ENCODE measurements around the gene MED19.
"Not testable (repeated sequence)": the region's sequence is repeated elsewhere in the genome, so short reads cannot be mapped to it uniquely, and the experiment has no call there.

MED19 gene

GRCh38 chr11:57711414-57712255, at the start of gene MED19:
Gene MED19 (minus strand): TSS chr11:57712215. CDS start chr11:57712179, 36 bp downstream.
- no peak for FAIRE-seq
- DNase-seq (ENCODE audit: low spot score), result peak; percentile 79

GRCh38 chr11:57758174-57758573, 46.2 kb upstream of the MED19 start:
- FAIRE-seq (no peak), DNase-seq (ENCODE audit: low spot score) (no peak)

- no peak for DNase-seq (ENCODE audit: low spot score)
- no peak for FAIRE-seq
Measured at GRCh38 chr11:57752954-57753353, 40.9 kb upstream of the MED19 start.

- FAIRE-seq (no peak), DNase-seq (ENCODE audit: low spot score) (no peak)
Measured at GRCh38 chr11:57751676-57752253, 39.8 kb upstream of the MED19 start, which contains the start of gene BTBD18. Gene BTBD18 (minus strand): TSS chr11:57751819. CDS start chr11:57751188, 631 bp downstream.

- DNase-seq (ENCODE audit: low spot score) (no peak), FAIRE-seq (no peak)
Measured at GRCh38 chr11:57751176-57751575, 39.2 kb upstream of the MED19 start.

- DNase-seq (ENCODE audit: low spot score), result no peak
- FAIRE-seq, result no peak
Measured at GRCh38 chr11:57746920-57747319, 34.9 kb upstream of the MED19 start.

- DNase-seq (ENCODE audit: low spot score) (no peak), FAIRE-seq (no peak)
Measured at GRCh38 chr11:57745206-57745605, 33.2 kb upstream of the MED19 start.

- FAIRE-seq (no peak), DNase-seq (ENCODE audit: low spot score) (no peak)
Measured at GRCh38 chr11:57744357-57744756, 32.3 kb upstream of the MED19 start.

GRCh38 chr11:57742087-57742452, 30.1 kb upstream of the MED19 start:
- DNase-seq (ENCODE audit: low spot score) (no peak), FAIRE-seq (no peak)

- FAIRE-seq, result peak; percentile 14
- peak; percentile 89 for DNase-seq (ENCODE audit: low spot score)
Measured at GRCh38 chr11:57741132-57742086, 29.4 kb upstream of the MED19 start, which contains the start of gene SELENOH. Gene SELENOH (plus strand): TSS chr11:57741491. CDS start chr11:57741596, 105 bp downstream.

- no peak for DNase-seq (ENCODE audit: low spot score)
- no peak for FAIRE-seq
Measured at GRCh38 chr11:57735619-57736298, 23.7 kb upstream of the MED19 start.

GRCh38 chr11:57732661-57733060, 20.6 kb upstream of the MED19 start:
- DNase-seq (ENCODE audit: low spot score) (no peak), FAIRE-seq (no peak)

- no peak for DNase-seq (ENCODE audit: low spot score)
- no peak for FAIRE-seq
Measured at GRCh38 chr11:57729479-57729878, 17.5 kb upstream of the MED19 start.

- DNase-seq (ENCODE audit: low spot score), result no peak
- no peak for FAIRE-seq
Measured at GRCh38 chr11:57728829-57729228, 16.8 kb upstream of the MED19 start.

GRCh38 chr11:57727185-57727584, 15.2 kb upstream of the MED19 start:
- DNase-seq (ENCODE audit: low spot score), result no peak
- no peak for FAIRE-seq

- not testable (repeated sequence) for DNase-seq (ENCODE audit: low spot score); FAIRE-seq
Measured at GRCh38 chr11:57716726-57717125, 4.7 kb upstream of the MED19 start.

GRCh38 chr11:57713835-57714234, 1.8 kb upstream of the MED19 start:
- FAIRE-seq, result no peak

GRCh38 chr11:57712256-57713150, 488 bp upstream of the MED19 start, which contains the start of gene TMX2:
Gene TMX2 (plus strand): TSS chr11:57712593. CDS start chr11:57712619, 26 bp downstream.
- peak; percentile 95 for FAIRE-seq

More at GRCh38 chr11:57713835-57714234, 1.8 kb upstream of the MED19 start:
- no peak for DNase-seq (ENCODE audit: low spot score)

GRCh38 chr11:57709802-57710367, 2.1 kb downstream of the MED19 start:
- DNase-seq (ENCODE audit: low spot score) (no peak), FAIRE-seq (no peak)

More at GRCh38 chr11:57712256-57713150, 488 bp upstream of the MED19 start, which contains the start of gene TMX2:
- DNase-seq (ENCODE audit: low spot score), result peak; percentile 99

All from RCC 7860 (cell line).